OCI-LY3 (cell line): Measurements from ENCODE around the gene UNC13C.

ENCODE experiments used
- CTCF ChIP-seq: fragments of 200-600, 300-600 bp; sonication (generic); IDR thresholded peaks from 2 replicates; pipeline ENCODE4 v1.5.1; 2014; ENCODE audit warnings: antibody characterized with exemption, low read length, low read depth
- EZH2phosphoT487 ChIP-seq: fragments of 200-600 bp; shearing (Covaris generic); IDR thresholded peaks from 2 replicates; pipeline ENCODE4 v1.6.1; 2018; ENCODE audit warnings: antibody characterized with exemption, mixed run types, low read depth

- no peak for TF ChIP-seq CTCF
- TF ChIP-seq EZH2phosphoT487: no peak
Observed at GRCh38 chr15:54029081-54029480, 50.8 kb downstream of the UNC13C start.
